NOMO-1 (cell line): ENCODE results near the gene TRIOBP.

Experiments used
- DNase-seq, 2 experiments: peaks; one replicate each; lab custom pipeline; 2025; ENCODE audit not compliant: unreplicated experiment in 2 of 2; lab: John Stamatoyannopoulos, UW

The TRIOBP gene

GRCh38 chr22:37726241-37726887 lies 29.5 kb downstream of the TRIOBP start:
- no peak for DNase-seq

GRCh38 chr22:37728620-37729019 lies 31.8 kb downstream of the TRIOBP start:
- DNase-seq: no peak

- DNase-seq: peak; percentile 79 to 81
These were observed 35.1 kb downstream of the TRIOBP start for GRCh38 chr22:37731804-37732471.

- DNase-seq: no peak
These were observed 36.1 kb downstream of the TRIOBP start for GRCh38 chr22:37732699-37733607.

- DNase-seq: no peak
These were observed 37.0 kb downstream of the TRIOBP start for GRCh38 chr22:37733625-37734401.

GRCh38 chr22:37734402-37734700 lies 37.5 kb downstream of the TRIOBP start:
- DNase-seq: no peak

GRCh38 chr22:37734964-37735451 lies 38.2 kb downstream of the TRIOBP start:
- DNase-seq: no peak

DNA sequence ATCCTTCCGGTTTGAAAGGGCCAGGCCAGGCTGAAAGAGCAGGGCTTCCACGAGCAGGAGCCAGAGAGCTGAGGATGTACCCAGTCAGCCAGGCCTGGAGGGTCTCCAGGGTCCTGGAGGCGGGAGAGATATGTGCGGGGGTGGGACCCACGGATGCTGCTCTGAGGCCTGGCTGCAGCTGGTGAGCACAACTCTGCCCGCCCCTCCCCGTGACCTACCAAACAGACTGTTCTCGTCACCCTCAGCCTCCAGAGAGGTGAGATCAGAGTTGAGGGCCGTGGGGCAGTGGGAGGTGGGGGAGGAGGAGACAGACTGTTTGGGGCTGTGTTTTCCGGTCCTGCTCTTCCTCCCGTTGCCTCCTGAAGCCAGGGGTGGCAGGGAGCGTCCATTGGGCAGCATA lies 42.2 kb downstream of the TRIOBP start:
- no peak for DNase-seq

DNA sequence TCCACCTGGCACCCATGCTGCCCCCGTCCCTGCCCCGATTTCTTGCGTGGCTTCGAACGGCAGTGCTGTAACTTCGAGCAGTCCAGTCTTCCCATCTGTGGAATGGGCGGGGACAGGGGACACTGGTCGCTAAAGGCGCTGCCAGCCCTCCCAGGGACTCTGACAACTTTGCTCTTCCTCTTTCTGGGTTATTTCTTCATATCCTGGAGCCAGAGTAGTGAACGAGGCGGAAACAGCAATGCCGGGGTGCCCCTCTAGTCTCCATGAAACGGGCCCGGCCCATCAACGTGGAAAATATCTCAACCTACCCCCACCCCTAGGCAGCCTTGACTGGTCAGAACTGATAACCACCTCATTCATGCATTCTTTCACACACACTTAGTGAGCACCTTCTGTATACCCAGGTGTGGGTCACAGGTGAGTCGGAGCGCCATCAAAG lies 42.8 kb downstream of the TRIOBP start:
- DNase-seq: peak; percentile 91

DNA sequence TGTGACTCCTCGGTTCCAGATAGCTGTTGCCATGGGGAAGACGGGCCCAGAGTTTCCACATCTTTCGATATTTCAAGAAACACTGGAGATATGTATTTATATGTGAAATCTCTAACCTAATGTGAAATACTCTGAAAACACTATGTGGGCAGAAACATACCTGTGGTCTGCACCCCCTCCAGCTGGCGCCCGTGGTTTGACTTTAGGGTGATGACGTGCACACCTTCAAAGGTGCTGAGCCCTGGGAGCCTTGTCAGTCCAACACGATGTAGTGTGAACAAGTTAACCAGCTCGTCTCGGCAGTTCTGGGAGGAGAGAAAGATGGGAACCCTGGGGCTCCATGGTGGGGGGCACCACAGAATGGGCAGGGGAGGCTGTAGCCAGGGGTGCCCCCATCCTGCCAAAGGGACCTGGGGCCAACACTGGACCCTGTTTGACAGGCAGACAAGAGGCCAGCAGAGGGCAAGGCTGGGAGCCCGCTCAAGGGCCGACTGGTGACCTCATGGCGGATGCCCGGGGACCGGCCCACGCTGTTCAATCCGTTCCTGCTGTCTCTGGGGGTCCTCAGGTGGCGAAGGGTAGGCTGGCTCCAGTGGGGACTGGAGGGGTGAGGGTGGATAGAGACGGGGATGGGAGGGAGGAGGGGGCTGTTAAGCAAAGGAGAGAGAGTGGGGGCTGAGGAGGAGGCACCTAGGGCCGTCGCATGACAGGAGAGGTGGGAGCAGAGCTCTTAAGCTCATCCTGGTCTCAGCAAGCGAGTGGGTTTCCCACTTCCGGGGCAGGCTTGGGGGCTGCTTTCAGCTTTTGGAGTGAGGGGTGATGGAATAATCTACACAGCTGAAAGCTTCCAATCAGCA lies 43.8 kb downstream of the TRIOBP start:
- DNase-seq: no peak

GRCh38 chr22:37741312-37741795 lies 44.5 kb downstream of the TRIOBP start:
- peak; percentile 71 to 74 for DNase-seq

DNA sequence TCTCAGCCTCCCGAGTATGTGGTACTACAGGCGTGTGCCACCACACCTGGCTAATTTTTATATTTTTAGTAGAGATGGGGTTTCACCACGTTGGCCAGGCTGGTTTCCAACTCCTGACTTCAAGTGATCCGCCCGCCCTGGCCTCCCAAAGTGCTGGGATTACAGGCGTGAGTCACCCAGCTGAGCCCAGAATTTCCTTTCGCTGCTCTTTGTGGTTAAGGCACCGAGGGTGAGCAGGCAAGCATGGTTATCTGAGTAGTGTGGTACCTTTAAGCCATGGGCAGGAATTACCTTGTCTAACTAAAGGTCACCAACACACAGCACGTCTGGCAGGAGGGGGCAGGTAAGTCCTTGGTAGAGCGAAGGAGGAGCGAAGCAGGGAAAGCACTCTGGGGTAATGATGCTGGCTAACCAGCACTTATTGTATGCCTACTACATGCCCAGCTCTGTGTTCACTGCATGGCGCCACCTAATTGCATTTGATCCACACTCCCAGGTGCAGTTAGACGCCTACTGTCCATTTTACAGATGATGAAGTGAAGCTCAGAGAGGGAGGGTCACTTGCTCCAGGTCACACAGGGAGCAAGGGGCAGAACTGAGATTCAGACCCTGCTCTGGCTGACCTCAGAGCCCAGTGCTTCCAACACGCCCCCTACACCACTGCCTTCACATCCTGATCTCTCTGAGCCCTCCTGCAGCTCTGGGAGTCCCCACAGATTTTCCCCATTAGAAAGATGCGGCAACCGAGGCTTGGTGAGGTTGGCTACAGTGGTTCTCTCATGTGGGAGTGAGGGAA lies 45.7 kb downstream of the TRIOBP start:
- DNase-seq: no peak

- no peak for DNase-seq
These were observed 47.7 kb downstream of the TRIOBP start for GRCh38 chr22:37744589-37744988.

- DNase-seq: peak; percentile 74 to 90
These were observed 48.9 kb downstream of the TRIOBP start for GRCh38 chr22:37745548-37746365.

- DNase-seq: no peak
These were observed 49.7 kb downstream of the TRIOBP start for GRCh38 chr22:37746366-37747079.

GRCh38 chr22:37747080-37747714 lies 50.3 kb downstream of the TRIOBP start:
- DNase-seq: no peak

DNA sequence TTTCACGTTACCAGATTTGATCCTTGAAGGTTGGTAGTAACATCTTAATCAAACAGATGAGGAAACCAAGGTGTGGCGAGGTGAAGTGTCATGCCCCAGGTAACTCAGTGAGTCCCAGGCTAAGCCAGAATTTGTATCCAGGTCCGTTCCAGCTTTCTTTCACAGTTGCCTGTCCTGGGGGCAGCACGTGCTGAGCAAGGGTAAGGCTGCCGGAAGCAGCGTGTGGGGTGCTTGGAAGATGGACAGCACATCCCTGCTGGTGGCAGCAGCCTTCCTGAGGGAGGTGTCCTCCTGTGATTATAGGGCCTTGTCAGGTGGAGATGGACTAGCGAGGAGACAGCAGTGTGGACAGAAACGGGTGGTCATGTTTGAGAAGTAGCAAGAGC lies 50.9 kb downstream of the TRIOBP start:
- no peak for DNase-seq
